Transverse colon (tissue), 4 donors: ENCODE data around the gene TMEM184A. TPM values are rescaled to one million over a fixed set of nuclear protein-coding genes. Genes with fewer than 3 reads are reported as not detected.
"Not testable (repeated sequence)": the region's sequence is repeated elsewhere in the genome, so short reads cannot be mapped to it uniquely, and the experiment has no call there.

Source experiments
- DNase-seq: peaks from one replicate; pipeline ENCODE4 v3.0.0-alpha.2; 2019
- H3K27ac ChIP-seq, 4 donors: fragments of 200-600 bp; sonication (generic); 2 replicates each; pipeline ENCODE4 v1.5.1; 2016 to 2018; ENCODE audit warnings: inconsistent platforms in 4 of 4
- H3K27me3 ChIP-seq: fragments of 200-600 bp; sonication (generic); 2 replicates; pipeline ENCODE4 v1.5.1; 2017; ENCODE audit warnings: inconsistent platforms
- H3K36me3 ChIP-seq, 4 donors: fragments of 200-600 bp; sonication (generic); 2 replicates each; pipeline ENCODE4 v1.5.1; 2017 to 2019; ENCODE audit warnings: inconsistent platforms in 4 of 4
- H3K4me1 ChIP-seq, 4 donors: fragments of 200-600 bp; sonication (generic); 2 replicates each; pipeline ENCODE4 v1.5.1; 2017 to 2020; ENCODE audit warnings: inconsistent platforms in 4 of 4
- H3K4me3 ChIP-seq, 4 donors: fragments of 200-600 bp; sonication (generic); 1 replicate in 1 of 4; 2 replicates in 3 of 4; pipeline versions ENCODE4 v1.5.1 to v1.6.1; 2017 to 2019; ENCODE audit warnings: inconsistent platforms in 4 of 4
- H3K9me3 ChIP-seq, 2 donors: fragments of 200-600 bp; sonication (generic); 2 replicates each; pipeline ENCODE4 v1.5.1; 2017 to 2019; ENCODE audit warnings: inconsistent platforms in 2 of 2
- CTCF ChIP-seq, 5 experiments: fragments of 200-600 bp in 3 of 5; fragments of 450-650 bp in 2 of 5; sonication (generic) in 3 of 5; IDR thresholded peaks; 1 replicate in 2 of 5; 2 replicates in 3 of 5; pipeline ENCODE4 v1.5.1; 2016 to 2017; ENCODE audit warnings: antibody characterized with exemption in 5 of 5, inconsistent platforms in 3 of 5, mild to moderate bottlenecking in 2 of 5, moderate library complexity in 1 of 5
- EP300 ChIP-seq: sonication (generic); formaldehyde crosslinking; IDR thresholded peaks from one replicate; pipeline ENCODE4 v1.6.1; 2017; ENCODE audit warnings: antibody characterized with exemption, low read depth
- POLR2A ChIP-seq: fragments of 450-650 bp; IDR thresholded peaks from one replicate; pipeline ENCODE4 v1.6.1; 2016; ENCODE audit warnings: antibody characterized with exemption, mild to moderate bottlenecking, moderate library complexity
- POLR2AphosphoS5 ChIP-seq, 3 donors: sonication (generic); formaldehyde crosslinking; IDR thresholded peaks; one replicate each; pipeline ENCODE4 v1.6.1; 2016; ENCODE audit warnings: antibody characterized with exemption in 3 of 3
- WGBS, 2 donors: methylation state at CpG; one replicate each; pipeline ENCODE4 v1.1.5; 2018; ENCODE audit warnings: low coverage in 1 of 2; 5-methylcytosine and 5-hydroxymethylcytosine counted together
- in situ Hi-C, 4 donors: fragments of 200-750 bp; cut with MboI; loops; one replicate each; pipeline versions ENCODE4 v1.15.0 to v1.15.1; 2017; ENCODE audit warnings: low sequenced_read_pairs in 3 of 4, low pct_ligation_motif_present in 1 of 4, low pct_unique_long_range_greater_than_20kb in 1 of 4
- intact Hi-C: fragments of 100-400 bp; cut with DNase I; formaldehyde crosslinking; loops from one replicate; pipeline ENCODE4 v1.15.1; 2023; ENCODE audit warnings: low total_unique reads
- total RNA-seq, 4 donors: library from RNA; depleted of rRNA; stranded (reverse); fragments of >200 nt; gene quantifications; one replicate each; pipeline ENCODE4 v1.1.0, GENCODE V29; 2016

Gene TMEM184A
- total RNA-seq, 4 donors from 2014 or later: 49.9 to 151 (median 94.1) TPM

DNA sequence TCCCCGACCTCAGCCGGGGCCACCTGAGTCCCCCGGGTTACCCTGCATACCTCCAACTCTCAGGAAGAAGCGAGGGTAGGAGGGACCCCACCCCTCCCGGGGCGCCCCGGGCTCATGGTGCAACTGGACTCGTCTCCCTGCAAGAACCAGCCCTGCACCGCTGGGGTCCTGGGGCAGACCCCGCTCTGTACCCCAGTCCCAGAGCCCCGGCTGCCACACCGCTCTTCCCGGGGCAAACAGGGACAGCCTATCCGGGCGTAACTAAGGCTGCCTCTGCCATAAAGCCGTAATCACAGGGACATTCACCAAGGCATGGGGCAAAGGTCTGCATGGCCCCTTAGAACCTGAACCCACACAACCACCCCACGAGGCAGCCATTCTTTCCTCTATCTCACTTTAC, 32.2 kb downstream of the TMEM184A start:
- peak; percentile 79 for DNase-seq
- intact Hi-C loops: no loop called here
- WGBS, 2 donors: 27 to 44% methylated on average over 4 to 12 of the region's 17 CpGs

DNA sequence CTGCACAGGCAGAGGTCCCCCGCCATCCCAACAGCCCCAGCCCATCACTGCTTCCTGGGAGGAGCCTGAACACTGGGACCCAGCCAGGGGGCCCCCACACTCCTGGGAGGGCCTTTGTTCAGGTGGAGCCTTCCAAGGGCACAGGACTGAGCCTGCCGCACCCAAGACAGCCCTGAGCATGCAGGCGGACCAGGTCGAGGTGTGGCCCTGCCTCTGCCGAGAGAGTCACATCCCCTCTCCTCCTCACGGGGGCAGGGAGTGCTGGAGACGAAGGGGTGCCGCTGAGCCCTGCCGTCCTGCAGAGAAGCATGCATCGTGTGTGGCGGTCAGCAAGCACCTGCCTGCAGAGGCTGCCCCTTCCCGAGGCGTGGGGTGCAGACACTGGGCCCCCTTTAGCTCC, 32.8 kb downstream of the TMEM184A start:
- peak overlapping the region; percentile 79 to 87 (median 84) for H3K27ac ChIP-seq
- no peaks in the 10 kb centered on the region for H3K27me3 ChIP-seq
- in situ Hi-C loops (no loop called here), intact Hi-C loops (no loop called here)
- peak overlapping the region in 3 of 4 donors; percentile 19 to 48 (median 20) for H3K4me3 ChIP-seq
- 36% methylated on average over 4 of the region's 13 CpGs; no CpG with 5 or more reads in 1 of the 2 donors for WGBS, 2 donors
- no peaks in the 10 kb centered on the region for H3K9me3 ChIP-seq
- TF ChIP-seq CTCF (IDR thresholded peaks at IDR 0.05) (peak in 1 of 5 experiments; percentile 44), EP300 (no peak), POLR2AphosphoS5 (IDR thresholded peaks at IDR 0.05) (peak; percentile 51 to 87 (median 84)), POLR2A (peak; percentile 71)
- DNase-seq: peak; percentile 85
- peaks cover 0 to 19% (median 12%) of the 10 kb centered on the region in 4 donors for H3K4me1 ChIP-seq
- no peaks in the 10 kb centered on the region for H3K36me3 ChIP-seq

More for the DNA sequence above, 32.2 kb downstream of the TMEM184A start:
- Histone ChIP-seq H3K27ac (peak overlapping the region; percentile 79 to 87 (median 84)), H3K4me1 (peaks cover 0 to 19% (median 12%) of the 10 kb centered on the region in 4 donors), H3K36me3 (no peaks in the 10 kb centered on the region), H3K4me3 (peak overlapping the region in 3 of 4 donors; percentile 19 to 48 (median 20)), H3K9me3 (no peaks in the 10 kb centered on the region), H3K27me3 (no peaks in the 10 kb centered on the region)
- no peak for TF ChIP-seq CTCF (IDR thresholded peaks at IDR 0.05)
- TF ChIP-seq POLR2AphosphoS5 (IDR thresholded peaks at IDR 0.05): peak in 2 of 3 donors; percentile 33 to 68
- TF ChIP-seq EP300: no peak
- TF ChIP-seq POLR2A: no peak
- in situ Hi-C loops: no loop called here

- H3K4me1 ChIP-seq: peaks cover 0 to 17% (median 12%) of the 10 kb centered on the region in 4 donors
- H3K27ac ChIP-seq: no peak overlapping the region
- H3K9me3 ChIP-seq: no peaks in the 10 kb centered on the region
- 80 to 81% methylated on average over 4 to 11 of the region's 11 CpGs for WGBS, 2 donors
- no peaks in the 10 kb centered on the region for H3K36me3 ChIP-seq
- intact Hi-C loops (no loop called here), in situ Hi-C loops (no loop called here)
- H3K4me3 ChIP-seq: no peak overlapping the region
- TF ChIP-seq EP300 (no peak), POLR2AphosphoS5 (IDR thresholded peaks at IDR 0.05) (no peak), POLR2A (no peak), CTCF (IDR thresholded peaks at IDR 0.05) (no peak)
- no peak for DNase-seq
- H3K27me3 ChIP-seq: no peaks in the 10 kb centered on the region
Observed at GRCh38 chr7:1521456-1521855, 34.5 kb downstream of the TMEM184A start.

DNA sequence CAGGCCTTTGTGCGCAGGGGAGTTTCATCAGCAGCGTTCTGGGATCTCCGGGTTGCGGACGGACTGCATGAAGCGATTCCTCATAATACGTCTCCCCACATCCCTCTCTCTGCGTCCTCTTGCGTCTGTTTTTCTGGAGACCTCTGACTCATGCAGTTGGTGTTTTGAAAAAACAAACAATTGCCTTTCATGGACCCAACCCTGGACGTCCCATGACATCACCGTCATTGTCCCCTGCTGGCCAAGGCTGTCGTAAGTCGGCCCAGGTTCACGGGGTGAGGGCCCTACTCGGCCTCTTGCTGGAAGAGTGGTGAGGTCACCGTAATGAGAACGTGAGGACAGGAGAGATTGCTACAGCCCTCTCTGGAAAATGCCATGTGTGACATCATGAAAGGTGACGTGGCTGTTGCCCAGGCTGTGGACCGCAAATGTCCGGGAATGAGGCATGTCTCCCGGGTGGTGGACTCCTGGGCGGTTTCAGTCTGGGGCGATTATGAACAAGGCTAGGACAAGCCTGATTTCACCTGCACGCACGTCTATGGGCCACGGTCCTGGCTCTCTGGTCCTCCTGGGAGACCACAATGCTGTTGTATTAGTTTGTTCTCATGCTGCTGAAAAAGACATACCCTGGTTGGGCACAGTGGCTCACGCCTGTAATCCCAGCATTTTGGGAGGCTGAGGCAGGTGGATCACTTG, 35.3 kb downstream of the TMEM184A start:
- Histone ChIP-seq H3K4me3 (no peak overlapping the region), H3K9me3 (no peaks in the 10 kb centered on the region), H3K27ac (no peak overlapping the region), H3K4me1 (peaks cover 0 to 15% (median 12%) of the 10 kb centered on the region in 4 donors), H3K27me3 (peaks cover 3% of the 10 kb centered on the region), H3K36me3 (no peaks in the 10 kb centered on the region)
- in situ Hi-C loops (no loop called here), intact Hi-C loops (no loop called here)
- DNase-seq: no peak
- WGBS, 2 donors: 75 to 83% methylated on average over 4 to 27 of the region's 27 CpGs
- TF ChIP-seq POLR2AphosphoS5 (IDR thresholded peaks at IDR 0.05): peak in 1 of 3 donors; percentile 13
- no peak for TF ChIP-seq EP300

DNA sequence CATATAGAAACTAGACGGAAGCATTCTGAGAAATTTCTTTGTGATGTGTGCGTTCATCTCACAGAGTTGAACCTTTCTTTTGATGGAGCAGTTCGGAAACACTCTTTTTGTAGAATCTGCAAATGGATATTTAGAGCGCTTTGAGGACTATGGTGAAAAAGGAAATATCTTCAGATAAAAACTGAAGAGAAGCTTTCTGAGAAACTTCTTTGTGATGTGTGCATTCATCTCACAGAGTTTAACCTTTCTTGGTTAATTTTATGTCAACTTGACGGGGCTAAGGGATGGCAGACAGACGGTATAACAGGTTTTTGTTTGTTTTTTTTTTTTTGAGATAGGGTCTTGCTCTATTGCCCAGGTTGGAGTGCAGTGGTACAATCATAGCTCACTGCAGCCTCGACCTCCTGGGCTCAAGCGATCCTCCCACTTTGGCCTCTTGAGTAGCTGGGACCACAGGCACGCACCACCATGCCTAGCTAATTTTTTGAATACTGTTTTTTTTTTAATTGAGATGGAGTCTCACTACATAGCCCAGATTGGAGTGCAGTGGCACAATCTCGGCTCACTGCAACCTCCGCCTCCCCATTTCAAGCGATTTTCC, 36.6 kb downstream of the TMEM184A start:
- intact Hi-C loops, H3K4me3 ChIP-seq, H3K27ac ChIP-seq, H3K27me3 ChIP-seq, DNase-seq, H3K9me3 ChIP-seq, H3K36me3 ChIP-seq, in situ Hi-C loops: not testable (repeated sequence)
- 90 to 91% methylated on average over 12 of the region's 12 CpGs for WGBS, 2 donors
- peaks cover 0 to 14% (median 10%) of the 10 kb centered on the region in 4 donors for H3K4me1 ChIP-seq
